Measurements from ENCODE around the gene SLFN14.

- TF ChIP-seq CTCF (conservative IDR thresholded peaks at IDR 0.05) (no peak), EZH2 (IDR thresholded peaks at IDR 0.05; ENCODE audit: low read depth) (no peak)
These were observed 26.0 kb upstream of the SLFN14 start for GRCh38 chr17:35586569-35587073.
